HG02610 (cell line): ENCODE results near the gene SFMBT1.
"Not testable (repeated sequence)": the region's sequence is repeated elsewhere in the genome, so short reads cannot be mapped to it uniquely, and the experiment has no call there.

Source experiments
- ATAC-seq: cut with Tn5 transposase; IDR thresholded peaks from one replicate; pipeline ENCODE4 v1.9.1; 2021; ENCODE audit warnings: mild to moderate bottlenecking, moderate library complexity; ENCODE audit not compliant: unreplicated experiment

SFMBT1 gene

DNA sequence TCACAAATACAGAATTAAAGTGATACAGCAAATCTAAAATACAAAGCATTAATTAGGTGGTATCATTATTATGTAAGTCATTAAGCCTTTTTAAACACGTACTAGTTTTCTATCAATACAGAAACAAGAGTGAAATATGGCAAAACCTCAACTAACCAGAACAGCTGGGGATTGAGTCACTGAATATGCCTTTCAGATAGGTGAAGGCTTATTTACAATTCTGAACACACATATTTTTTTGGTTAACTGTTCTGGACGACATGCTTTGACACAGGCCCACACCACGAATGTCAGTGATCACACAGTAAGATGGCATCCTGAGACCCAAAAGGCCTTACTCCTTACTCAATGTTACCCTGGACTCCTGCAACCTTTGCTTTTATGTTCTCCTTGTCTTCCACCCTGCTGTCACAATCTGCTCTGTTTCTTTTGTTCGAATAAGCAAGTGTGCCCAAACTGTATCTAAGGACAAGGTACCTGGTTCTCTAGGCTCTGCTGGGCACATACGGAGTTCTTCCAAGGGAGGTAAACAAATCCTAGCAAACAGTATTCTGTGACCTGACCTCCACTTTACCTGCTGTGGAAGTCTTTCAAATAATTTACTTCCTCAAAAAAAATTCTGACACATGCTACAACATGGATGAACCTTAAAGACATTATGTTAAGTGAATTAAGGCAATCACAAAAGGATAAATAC lies 7.0 kb downstream of the SFMBT1 start:
- no peak for ATAC-seq

DNA sequence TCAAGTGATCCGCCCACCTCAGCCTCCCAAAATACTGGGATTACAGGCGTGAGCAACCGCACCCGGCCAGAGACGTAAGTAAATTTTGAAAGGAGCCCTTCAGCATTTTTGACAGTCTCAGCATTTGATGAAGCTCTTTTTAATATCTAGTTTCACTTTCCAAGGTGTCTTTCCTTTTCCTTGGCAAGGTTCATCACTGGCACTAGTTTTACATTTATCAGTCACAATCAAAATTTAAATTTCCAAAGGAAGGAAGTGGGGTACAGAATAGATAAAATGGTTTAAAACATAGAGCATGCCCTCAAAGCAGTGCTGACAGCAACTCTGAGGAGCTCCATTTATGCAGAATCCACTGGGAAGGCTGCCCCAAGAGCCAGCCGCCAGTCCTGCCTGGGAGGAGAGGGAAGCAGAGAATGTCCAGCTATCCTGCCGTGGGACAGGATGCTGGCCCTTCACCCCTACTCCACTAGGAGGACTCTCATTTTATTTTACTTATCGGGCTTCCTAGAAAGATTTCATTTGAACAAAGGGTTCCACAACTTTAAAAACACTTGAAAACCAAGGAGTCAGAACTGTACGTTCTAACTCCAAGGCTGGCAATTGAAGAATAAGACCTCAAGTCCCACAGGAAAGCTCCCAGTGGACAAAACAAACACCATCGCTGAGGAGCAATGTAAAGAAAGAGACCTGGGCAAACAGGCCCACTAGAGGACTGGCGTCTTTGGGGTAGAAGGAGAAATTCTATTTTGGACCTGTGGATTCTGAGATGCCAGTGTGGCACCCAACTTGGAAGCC lies 9.9 kb downstream of the SFMBT1 start:
- ATAC-seq = no peak

DNA sequence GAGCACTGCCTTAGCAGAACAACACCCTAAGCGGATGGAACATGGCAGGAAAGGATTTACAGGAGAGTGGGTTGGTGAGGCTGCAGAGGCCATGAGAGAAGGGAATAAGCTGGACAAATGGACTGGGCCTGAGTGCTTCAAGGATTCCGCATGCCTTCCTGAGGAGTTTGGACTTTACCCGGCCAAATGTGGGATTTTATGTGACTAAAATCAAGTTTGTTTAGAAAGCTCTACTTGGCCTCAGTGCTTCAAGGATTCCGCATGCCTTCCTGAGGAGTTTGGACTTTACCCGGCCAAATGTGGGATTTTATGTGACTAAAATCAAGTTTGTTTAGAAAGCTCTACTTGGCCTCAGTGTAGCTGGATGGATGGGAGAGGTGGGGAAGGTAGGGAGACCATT lies 10.9 kb downstream of the SFMBT1 start:
- ATAC-seq = not testable (repeated sequence)

DNA sequence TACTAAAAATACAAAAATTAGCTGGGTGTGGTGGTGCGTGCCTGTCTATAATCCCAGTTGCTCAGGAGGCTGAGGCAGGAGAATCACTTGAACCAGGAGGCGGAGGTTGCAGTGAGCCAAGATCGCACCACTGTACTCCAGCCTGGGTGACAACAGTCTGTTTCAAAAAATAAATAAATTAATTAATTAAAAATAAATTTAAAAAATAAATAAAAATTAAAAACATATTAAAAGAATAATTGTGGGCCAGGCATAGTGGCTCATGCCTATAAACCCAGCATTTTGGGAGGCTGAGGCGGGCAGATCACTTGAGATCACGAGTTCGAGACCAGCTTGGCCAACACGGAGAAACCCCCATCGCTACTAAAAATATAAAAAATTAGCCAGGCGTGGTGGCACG lies 11.5 kb downstream of the SFMBT1 start:
- not testable (repeated sequence) for ATAC-seq

DNA sequence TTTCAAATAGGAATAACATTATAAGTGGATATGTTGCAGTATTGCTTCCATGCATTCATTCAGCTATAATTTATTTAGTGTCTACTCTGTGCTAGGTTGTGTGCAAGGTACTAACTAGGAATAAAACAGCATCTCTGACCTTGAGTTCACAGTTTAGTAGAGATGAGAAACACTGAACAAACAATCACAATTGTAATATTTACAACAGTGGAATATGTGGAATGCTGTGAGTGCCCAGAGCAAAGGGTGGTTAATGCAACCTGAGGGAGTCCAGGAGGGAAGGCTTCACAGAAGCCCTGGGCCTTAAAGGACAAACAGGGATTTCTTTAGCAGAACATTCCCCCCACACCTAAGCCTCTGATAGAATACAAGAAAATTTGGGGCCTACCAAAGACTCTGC lies 13.3 kb downstream of the SFMBT1 start:
- no peak for ATAC-seq

- ATAC-seq = no peak
Observed at GRCh38 chr3:53030619-53031449, 15.0 kb downstream of the SFMBT1 start.

DNA sequence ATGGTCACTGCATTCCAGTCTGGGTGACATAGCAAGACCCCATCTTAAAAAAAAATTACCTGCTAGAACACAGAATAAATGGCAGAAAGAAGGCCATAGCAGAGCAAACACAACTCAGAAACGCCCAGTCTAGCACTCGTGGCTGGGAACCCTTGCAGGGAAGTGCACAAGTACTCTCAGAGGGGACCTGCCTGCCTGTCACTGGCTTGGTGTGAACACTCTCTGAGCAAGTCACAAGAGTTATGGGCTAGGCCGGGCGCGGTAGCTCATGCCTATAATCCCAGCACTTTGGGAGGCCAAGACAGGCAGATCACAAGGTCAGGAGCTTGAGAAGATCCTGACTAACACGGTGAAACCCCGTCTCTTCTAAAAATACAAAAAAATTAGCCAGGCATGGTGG lies 17.2 kb downstream of the SFMBT1 start:
- no peak for ATAC-seq

DNA sequence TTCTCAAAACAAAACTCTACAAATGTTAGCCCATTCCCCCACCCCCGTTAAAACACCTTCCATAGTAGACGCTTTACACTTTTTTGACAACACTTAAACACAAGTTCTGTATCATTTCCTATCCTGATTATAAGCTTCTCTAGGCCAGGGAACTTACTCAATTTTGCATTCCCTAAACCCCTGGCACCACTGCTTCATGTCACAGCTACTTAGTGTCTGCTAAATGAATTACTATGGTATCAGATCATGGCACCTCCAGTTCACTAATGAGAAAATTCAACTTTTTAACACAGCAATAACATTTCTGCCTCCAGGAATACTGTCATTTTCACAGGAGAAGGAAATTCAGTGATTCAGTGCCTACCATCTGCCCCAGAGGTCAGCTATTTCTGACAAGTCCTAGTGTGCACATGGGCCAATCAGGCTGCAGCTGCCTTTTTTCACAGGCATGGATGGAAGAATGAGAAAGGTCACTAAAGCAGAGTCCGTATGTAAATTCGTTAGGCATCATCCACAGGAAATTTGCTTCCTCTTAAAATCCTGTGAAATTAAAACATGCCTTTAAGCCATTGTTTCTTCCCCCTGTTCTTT lies 18.5 kb downstream of the SFMBT1 start:
- no peak for ATAC-seq

- no peak for ATAC-seq
Observed at GRCh38 chr3:53026382-53027162, 19.3 kb downstream of the SFMBT1 start.

- no peak for ATAC-seq
Observed at GRCh38 chr3:53024315-53024714, 21.6 kb downstream of the SFMBT1 start.

GRCh38 chr3:53023072-53023823 lies 22.6 kb downstream of the SFMBT1 start:
- ATAC-seq = no peak

- no peak for ATAC-seq
Observed at GRCh38 chr3:53022647-53023046, 23.2 kb downstream of the SFMBT1 start.

DNA sequence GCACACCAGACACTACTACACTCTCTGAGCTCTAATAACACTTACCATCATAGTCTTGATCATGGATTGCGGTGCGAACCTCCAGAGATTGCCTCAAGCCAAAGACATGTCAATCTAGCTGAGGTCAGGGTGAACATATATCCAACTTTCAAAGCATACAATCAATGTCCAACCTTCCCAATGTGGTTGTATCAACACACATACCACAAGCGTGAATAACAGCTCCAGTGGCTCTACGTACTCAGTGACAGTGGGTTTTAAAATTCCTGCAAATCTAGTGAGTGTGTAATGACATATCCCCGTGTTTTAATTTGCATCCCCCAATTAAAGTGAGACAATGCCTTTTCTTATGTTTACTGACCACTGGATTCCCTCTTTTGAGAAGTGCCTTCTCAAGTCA lies 29.6 kb downstream of the SFMBT1 start:
- no peak for ATAC-seq

- ATAC-seq = no peak
Observed at GRCh38 chr3:53011324-53011723, 34.5 kb downstream of the SFMBT1 start.

GRCh38 chr3:53009826-53010539 lies 35.9 kb downstream of the SFMBT1 start:
- no peak for ATAC-seq

- ATAC-seq = no peak
Observed at GRCh38 chr3:53008932-53009331, 36.9 kb downstream of the SFMBT1 start.

DNA sequence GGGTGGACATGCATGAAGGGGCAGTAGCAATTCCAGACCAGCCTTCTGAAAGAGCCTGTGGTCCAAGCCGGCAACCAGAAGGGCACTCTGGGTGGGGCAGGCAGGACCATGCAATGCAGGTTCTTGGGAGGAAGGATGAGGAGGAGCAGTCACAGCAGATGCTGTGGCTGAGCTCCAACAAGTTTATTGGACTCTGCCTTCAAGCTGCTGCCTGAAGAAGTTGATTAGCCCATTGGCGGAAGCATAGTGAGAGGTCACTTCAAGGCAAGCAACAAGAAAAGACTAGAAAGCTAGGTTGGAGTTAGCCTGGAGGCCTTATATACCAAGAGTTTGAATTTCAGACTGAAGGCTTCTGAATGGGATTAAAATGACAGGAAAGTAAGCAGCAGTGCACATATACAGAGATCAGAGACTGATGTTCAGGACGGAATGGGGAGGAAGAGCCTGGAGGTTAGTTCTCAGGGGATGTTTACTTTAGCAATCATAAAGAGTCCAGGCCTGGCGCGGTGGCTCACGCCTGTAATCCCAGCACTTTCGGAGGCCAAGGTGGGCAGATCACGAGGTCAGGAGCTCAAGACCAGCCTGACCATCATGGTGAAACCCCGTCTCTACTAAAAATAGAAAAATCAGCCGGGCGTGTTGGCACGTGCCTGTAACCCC lies 39.9 kb downstream of the SFMBT1 start:
- no peak for ATAC-seq

- ATAC-seq = no peak
Observed at GRCh38 chr3:53005338-53005737, 40.5 kb downstream of the SFMBT1 start.

DNA sequence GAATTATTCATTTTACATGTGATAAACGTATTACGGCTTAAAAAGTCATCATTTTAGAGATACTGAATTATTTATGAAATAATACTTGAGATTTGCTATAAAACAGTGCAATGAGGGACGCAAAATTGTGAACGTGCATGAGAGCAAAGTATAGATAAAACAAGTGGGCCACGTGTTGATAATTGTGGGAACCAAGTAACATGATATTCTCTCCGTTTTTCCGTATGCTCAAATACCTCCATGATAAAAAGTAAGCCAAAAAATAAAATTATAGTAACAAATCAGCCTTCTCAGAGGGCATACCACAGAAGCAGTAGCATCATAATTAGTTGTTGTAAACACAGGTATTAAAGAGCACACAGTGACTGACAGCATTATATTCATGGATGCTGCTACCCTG lies 42.6 kb downstream of the SFMBT1 start:
- no peak for ATAC-seq
